ENCODE results near the gene TRPM2. TPM values are rescaled to one million over a fixed set of nuclear protein-coding genes. Genes with fewer than 3 reads are reported as not detected.

The TRPM2 gene
- total and polyA plus RNA-seq, 12 donors = 1.5 to 28.3 (median 11.3) TPM

GRCh38 chr21:44445145-44445812 is 91.9 kb downstream of the TRPM2 start:
- Histone ChIP-seq H3K4me1 (replicated peaks in 1 of 2) (no peaks in the 10 kb centered on the region), H3K27me3 (peaks cover 6% of the 10 kb centered on the region), H3K4me3 (no peak overlapping the region), H3K27ac (no peak overlapping the region), H3K36me3 (replicated peaks in 1 of 2) (no peaks in the 10 kb centered on the region), H3K9me3 (replicated peaks in 1 of 3) (no peaks in the 10 kb centered on the region)
- no peak for DNase-seq
- WGBS, 4 donors = 66 to 72% (median 69%) methylated on average over 19 of the region's 19 CpGs
- TF ChIP-seq POLR2A (IDR thresholded peaks at IDR 0.05) (no peak), CTCF (IDR thresholded peaks at IDR 0.05) (no peak)
- intact Hi-C loops (cut with DNase I) = no loop called here

- Histone ChIP-seq H3K27me3 (peaks cover 3% of the 10 kb centered on the region), H3K4me1 (replicated peaks in 1 of 2) (no peaks in the 10 kb centered on the region), H3K36me3 (replicated peaks in 1 of 2) (no peaks in the 10 kb centered on the region), H3K27ac (no peak overlapping the region), H3K9me3 (replicated peaks in 1 of 3) (no peaks in the 10 kb centered on the region), H3K4me3 (no peak overlapping the region)
- 55 to 66% (median 62%) methylated on average over 6 to 13 of the region's 13 CpGs for WGBS, 4 donors
- DNase-seq = peak in 3 of 7 donors; percentile 6 to 10 (median 7)
- TF ChIP-seq CTCF (IDR thresholded peaks at IDR 0.05) (no peak), POLR2A (IDR thresholded peaks at IDR 0.05) (no peak)
- intact Hi-C loops (cut with DNase I) = no loop called here
These were observed 95.3 kb downstream of the TRPM2 start for GRCh38 chr21:44448651-44449131.

GRCh38 chr21:44449473-44450363 is 96.3 kb downstream of the TRPM2 start:
- Histone ChIP-seq H3K4me3 (no peak overlapping the region), H3K4me1 (replicated peaks in 1 of 2) (no peaks in the 10 kb centered on the region), H3K9me3 (replicated peaks in 1 of 3) (no peaks in the 10 kb centered on the region), H3K27ac (no peak overlapping the region), H3K27me3 (peaks cover 3% of the 10 kb centered on the region), H3K36me3 (replicated peaks in 1 of 2) (no peaks in the 10 kb centered on the region)
- 63 to 69% (median 68%) methylated on average over 10 to 28 of the region's 28 CpGs for WGBS, 4 donors
- intact Hi-C loops (cut with DNase I) = loop anchor here in 1 of 2 donors (5.0 to 10.0 kb wide), 2 partner anchors 105 to 1803 kb away; no protein-coding TSS in a partner anchor
- DNase-seq = peak in 3 of 7 donors; percentile 2 to 13 (median 3)
- no peak for TF ChIP-seq POLR2A (IDR thresholded peaks at IDR 0.05)
- no peak for TF ChIP-seq CTCF (IDR thresholded peaks at IDR 0.05)

GRCh38 chr21:44450402-44450801 is 97.0 kb downstream of the TRPM2 start:
- H3K4me1 ChIP-seq (replicated peaks in 1 of 2) = no peaks in the 10 kb centered on the region
- no peaks in the 10 kb centered on the region for H3K36me3 ChIP-seq (replicated peaks in 1 of 2)
- no peaks in the 10 kb centered on the region for H3K9me3 ChIP-seq (replicated peaks in 1 of 3)
- WGBS, 4 donors = 72 to 85% (median 77%) methylated on average over 4 to 14 of the region's 14 CpGs
- H3K4me3 ChIP-seq = no peak overlapping the region
- intact Hi-C loops (cut with DNase I) = loop anchor here in 1 of 2 donors (5.0 to 10.0 kb wide), 2 partner anchors 106 to 1802 kb away; no protein-coding TSS in a partner anchor
- TF ChIP-seq POLR2A (IDR thresholded peaks at IDR 0.05) = no peak
- no peak for TF ChIP-seq CTCF (IDR thresholded peaks at IDR 0.05)
- peak in 2 of 7 donors; percentile 2 to 9 for DNase-seq
- H3K27ac ChIP-seq = no peak overlapping the region
- peaks cover 3% of the 10 kb centered on the region for H3K27me3 ChIP-seq
